HG03571 (cell line): ENCODE measurements around the gene OR51A4.
"Not testable (repeated sequence)": the region's sequence is repeated elsewhere in the genome, so short reads cannot be mapped to it uniquely, and the experiment has no call there.

Experiments
- ATAC-seq: cut with Tn5 transposase; IDR thresholded peaks from one replicate; pipeline ENCODE4 v1.9.1; 2021; ENCODE audit not compliant: unreplicated experiment

Gene OR51A4

GRCh38 chr11:4947505-4947904 is at the start of gene OR51A4:
TSS of gene OR51A4 (minus strand) at chr11:4947605. CDS start at chr11:4947100, 505 bp downstream.
- ATAC-seq: no peak

- ATAC-seq: no peak
Measured at GRCh38 chr11:4994551-4994950, 47.1 kb upstream of the OR51A4 start, which contains the start of gene OR51L1. TSS of gene OR51L1 (plus strand) at chr11:4994851. CDS start at chr11:4998983, 4,132 bp downstream.

GRCh38 chr11:4991060-4991459 is 43.7 kb upstream of the OR51A4 start:
- ATAC-seq: no peak

- ATAC-seq: no peak
Measured at GRCh38 chr11:4983841-4984240, 36.4 kb upstream of the OR51A4 start.

GRCh38 chr11:4982678-4983077 is 35.3 kb upstream of the OR51A4 start:
- ATAC-seq: no peak

- ATAC-seq: no peak
Measured at GRCh38 chr11:4979036-4979435, 31.6 kb upstream of the OR51A4 start.

GRCh38 chr11:4975436-4975835 is 28.0 kb upstream of the OR51A4 start:
- ATAC-seq: no peak

- no peak for ATAC-seq
Measured at GRCh38 chr11:4962816-4963215, 15.4 kb upstream of the OR51A4 start.

GRCh38 chr11:4960877-4961276 is 13.5 kb upstream of the OR51A4 start:
- no peak for ATAC-seq

- no peak for ATAC-seq
Measured at GRCh38 chr11:4957396-4957795, 10.0 kb upstream of the OR51A4 start.

GRCh38 chr11:4955613-4956012 is 8.2 kb upstream of the OR51A4 start, which contains the start of gene OR51A2:
TSS of gene OR51A2 (minus strand) at chr11:4955713. CDS start at chr11:4955713, 0 bp downstream.
- not testable (repeated sequence) for ATAC-seq

- no peak for ATAC-seq
Measured at GRCh38 chr11:4936745-4937144, 10.7 kb downstream of the OR51A4 start.

- no peak for ATAC-seq
Measured at GRCh38 chr11:4932751-4933150, 14.7 kb downstream of the OR51A4 start.

- no peak for ATAC-seq
Measured at GRCh38 chr11:4926608-4927007, 20.8 kb downstream of the OR51A4 start.

GRCh38 chr11:4924239-4924638 is 23.2 kb downstream of the OR51A4 start, which contains the start of gene OR51G1:
TSS of gene OR51G1 (minus strand) at chr11:4924339. CDS start at chr11:4924339, 0 bp downstream.
- ATAC-seq: no peak

GRCh38 chr11:4922304-4922703 is 25.1 kb downstream of the OR51A4 start:
- ATAC-seq: no peak

- ATAC-seq: no peak
Measured at GRCh38 chr11:4921796-4922195, 25.6 kb downstream of the OR51A4 start.

- ATAC-seq: no peak
Measured at GRCh38 chr11:4919250-4919649, 28.2 kb downstream of the OR51A4 start, which contains the start of gene OR51G2. TSS of gene OR51G2 (minus strand) at chr11:4919350. CDS start at chr11:4915663, 3,687 bp downstream.

- no peak for ATAC-seq
Measured at GRCh38 chr11:4916581-4916980, 30.8 kb downstream of the OR51A4 start.

- ATAC-seq: no peak
Measured at GRCh38 chr11:4903484-4903883, 43.9 kb downstream of the OR51A4 start, which contains the start of gene OR51A7. TSS of gene OR51A7 (plus strand) at chr11:4903783. CDS start at chr11:4907370, 3,587 bp downstream.
